Liver (tissue), 9 donors: Measurements from ENCODE around the gene GRB2. TPM values are rescaled to one million over a fixed set of nuclear protein-coding genes. Genes with fewer than 3 reads are reported as not detected.

ENCODE experiments used
- DNase-seq: peaks from one replicate; pipeline ENCODE4 v3.0.0-alpha.2; 2017; ENCODE audit warnings: low spot score
- H3K27ac ChIP-seq, 2 donors: one replicate each; pipeline ENCODE4 v1.7.0; 2013; ENCODE audit warnings: inconsistent platforms in 2 of 2, low read length in 2 of 2, control low read depth in 1 of 2, low read depth in 1 of 2, mild to moderate bottlenecking in 1 of 2
- H3K27me3 ChIP-seq, 4 donors: one replicate each; pipeline versions ENCODE4 v1.6.1 to v1.7.0; 2013; ENCODE audit warnings: low read length in 3 of 4, inconsistent platforms in 1 of 4, mild to moderate bottlenecking in 1 of 4, moderate library complexity in 1 of 4; ENCODE audit not compliant: control insufficient read depth in 4 of 4, insufficient read depth in 4 of 4
- H3K36me3 ChIP-seq, 4 donors: one replicate each; pipeline versions ENCODE4 v1.6.1 to v1.7.0; 2013; ENCODE audit warnings: low read length in 3 of 4, mild to moderate bottlenecking in 3 of 4, low read depth in 1 of 4, moderate library complexity in 1 of 4; ENCODE audit not compliant: control insufficient read depth in 4 of 4, insufficient read depth in 3 of 4
- H3K4me1 ChIP-seq, 4 donors: one replicate each; pipeline versions ENCODE4 v1.6.1 to v1.7.0; 2013; ENCODE audit warnings: low read length in 3 of 4, mild to moderate bottlenecking in 3 of 4, moderate library complexity in 1 of 4; ENCODE audit not compliant: control insufficient read depth in 4 of 4, insufficient read depth in 4 of 4
- H3K4me3 ChIP-seq, 3 donors: one replicate each; pipeline versions ENCODE4 v1.6.1 to v1.7.0; 2013; ENCODE audit warnings: low read length in 3 of 3, control low read depth in 1 of 3, low read depth in 1 of 3, mild to moderate bottlenecking in 1 of 3
- H3K9ac ChIP-seq, 2 donors: one replicate each; pipeline ENCODE4 v1.7.0; 2013; ENCODE audit warnings: low read length in 2 of 2, mild to moderate bottlenecking in 2 of 2, moderate library complexity in 2 of 2, control low read depth in 1 of 2, low read depth in 1 of 2
- H3K9me3 ChIP-seq, 4 donors: one replicate each; pipeline versions ENCODE4 v1.6.1 to v1.7.0; 2013; ENCODE audit warnings: low read length in 3 of 4; ENCODE audit not compliant: control insufficient read depth in 4 of 4
- FOXA1 ChIP-seq: IDR thresholded peaks from 2 replicates; pipeline ENCODE4 v1.6.1; 2016; ENCODE audit warnings: antibody characterized with exemption
- FOXA2 ChIP-seq: IDR thresholded peaks from 2 replicates; pipeline ENCODE4 v1.6.1; 2016; ENCODE audit warnings: antibody characterized with exemption
- GABPA ChIP-seq, 2 donors: IDR thresholded peaks in 1 of 2; conservative IDR thresholded peaks in 1 of 2; 2 replicates each; pipeline ENCODE4 v1.6.1; 2016; ENCODE audit warnings: antibody characterized with exemption in 2 of 2, mild to moderate bottlenecking in 1 of 2, moderate library complexity in 1 of 2
- HNF4A ChIP-seq, 2 donors: conservative IDR thresholded peaks; 2 replicates each; pipeline ENCODE4 v1.6.1; 2016; ENCODE audit warnings: antibody characterized with exemption in 2 of 2, mild to moderate bottlenecking in 2 of 2
- JUND ChIP-seq, 2 donors: IDR thresholded peaks; 2 replicates each; pipeline ENCODE4 v1.6.1; 2016; ENCODE audit warnings: antibody characterized with exemption in 2 of 2
- NR2F2 ChIP-seq: IDR thresholded peaks from 2 replicates; pipeline ENCODE4 v1.6.1; 2016; ENCODE audit warnings: antibody characterized with exemption
- RAD21 ChIP-seq, 2 donors: IDR thresholded peaks; 2 replicates each; pipeline ENCODE4 v1.6.1; 2016; ENCODE audit warnings: antibody characterized with exemption in 2 of 2, mild to moderate bottlenecking in 2 of 2
- RXRA ChIP-seq, 2 donors: IDR thresholded peaks; 2 replicates each; pipeline ENCODE4 v1.6.1; 2017 to 2018; ENCODE audit warnings: antibody characterized with exemption in 2 of 2, mild to moderate bottlenecking in 1 of 2
- SP1 ChIP-seq: IDR thresholded peaks from 2 replicates; pipeline ENCODE4 v1.6.1; 2018; ENCODE audit warnings: antibody characterized with exemption, mild to moderate bottlenecking
- TAF1 ChIP-seq: conservative IDR thresholded peaks from 2 replicates; pipeline ENCODE4 v1.6.1; 2016; ENCODE audit warnings: antibody characterized with exemption, mild to moderate bottlenecking
- YY1 ChIP-seq: IDR thresholded peaks from 2 replicates; pipeline ENCODE4 v1.6.1; 2016; ENCODE audit warnings: antibody characterized with exemption, mild to moderate bottlenecking
- WGBS: extraction: QIAGEN DNeasy Blood & Tissue Kit; methylation state at CpG from one replicate; pipeline ENCODE4 v1.1.7; 2013; 5-methylcytosine and 5-hydroxymethylcytosine counted together
- polyA plus RNA-seq, 2 donors: library from polyadenylated mRNA; stranded (reverse) in 1 of 2; unstranded in 1 of 2; fragments of 200-250 nt in 1 of 2; fragments of >200 nt in 1 of 2; fragmentation: Nextera tagmentation in 1 of 2; extraction: Ambion mirVana in 1 of 2; gene quantifications; one replicate each; pipeline versions ENCODE4 v1.2.1 to v1.2.3, GENCODE V29; 2013 to 2015
- total RNA-seq, 2 donors: library from RNA; depleted of rRNA; stranded (reverse); fragments of >200 nt; gene quantifications; one replicate each; pipeline ENCODE4 v1.2.3, GENCODE V29; 2014
- TF ChIP-seq, protein P1 (sequence below): IDR thresholded peaks from 2 replicates; pipeline ENCODE4 v1.6.1; 2016; ENCODE audit warnings: antibody characterized with exemption
- TF ChIP-seq, protein P2 (sequence below): IDR thresholded peaks from 2 replicates; pipeline ENCODE4 v1.6.1; 2016; ENCODE audit warnings: antibody characterized with exemption
- TF ChIP-seq, protein P3 (sequence below): IDR thresholded peaks from 2 replicates; pipeline ENCODE4 v1.6.1; 2016; ENCODE audit warnings: antibody characterized with exemption
- TF ChIP-seq, protein P4 (sequence below): fragments of 150-350 bp; IDR thresholded peaks from 2 replicates; pipeline ENCODE4 v1.5.1; 2017; ENCODE audit warnings: improper control_type of control experiment, low read depth, low read length; ENCODE audit not compliant: missing input control
- donor health status: healthy.
- donor health status: healthy.
- donor health status: healthy.
- donor health status: healthy.
- donor health status: healthy.

GRB2 gene
- total and polyA plus RNA-seq, 4 donors = 36.0 to 91.8 (median 49.6) TPM

DNA sequence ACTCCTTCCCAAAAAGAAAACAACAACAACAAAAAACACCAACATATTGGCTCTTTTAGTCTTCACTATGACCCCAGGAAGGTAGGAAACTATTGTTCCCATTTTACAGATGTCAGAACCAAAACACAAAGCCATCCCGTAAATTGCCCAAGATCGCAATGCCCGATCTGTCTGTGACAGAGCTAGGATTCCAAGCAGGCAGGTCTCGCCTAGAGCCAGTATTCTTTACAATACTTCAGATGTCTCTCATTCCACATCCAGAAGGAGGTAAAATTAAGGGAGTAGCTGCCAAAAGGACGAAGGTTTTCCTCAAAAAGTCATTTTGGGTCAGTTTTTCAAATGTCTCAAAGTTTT is 21.7 kb downstream of the GRB2 start:
- H3K9ac ChIP-seq = no peak overlapping the region
- H3K4me3 ChIP-seq = no peak overlapping the region
- peaks cover 0 to 3% (median 2%) of the 10 kb centered on the region in 4 donors for H3K36me3 ChIP-seq
- 78% methylated on average over 5 of the region's 5 CpGs for WGBS
- DNase-seq = no peak
- H3K4me1 ChIP-seq = peaks cover 6 to 20% (median 15%) of the 10 kb centered on the region in 4 donors
- no peaks in the 10 kb centered on the region for H3K27me3 ChIP-seq
- no peak for TF ChIP-seq HNF4A (conservative IDR thresholded peaks at IDR 0.05)
- TF ChIP-seq FOXA2 = no peak
- TF ChIP-seq, protein P1, sequence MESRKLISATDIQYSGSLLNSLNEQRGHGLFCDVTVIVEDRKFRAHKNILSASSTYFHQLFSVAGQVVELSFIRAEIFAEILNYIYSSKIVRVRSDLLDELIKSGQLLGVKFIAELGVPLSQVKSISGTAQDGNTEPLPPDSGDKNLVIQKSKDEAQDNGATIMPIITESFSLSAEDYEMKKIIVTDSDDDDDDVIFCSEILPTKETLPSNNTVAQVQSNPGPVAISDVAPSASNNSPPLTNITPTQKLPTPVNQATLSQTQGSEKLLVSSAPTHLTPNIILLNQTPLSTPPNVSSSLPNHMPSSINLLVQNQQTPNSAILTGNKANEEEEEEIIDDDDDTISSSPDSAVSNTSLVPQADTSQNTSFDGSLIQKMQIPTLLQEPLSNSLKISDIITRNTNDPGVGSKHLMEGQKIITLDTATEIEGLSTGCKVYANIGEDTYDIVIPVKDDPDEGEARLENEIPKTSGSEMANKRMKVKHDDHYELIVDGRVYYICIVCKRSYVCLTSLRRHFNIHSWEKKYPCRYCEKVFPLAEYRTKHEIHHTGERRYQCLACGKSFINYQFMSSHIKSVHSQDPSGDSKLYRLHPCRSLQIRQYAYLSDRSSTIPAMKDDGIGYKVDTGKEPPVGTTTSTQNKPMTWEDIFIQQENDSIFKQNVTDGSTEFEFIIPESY = no peak
- no peak for TF ChIP-seq TAF1
- TF ChIP-seq NR2F2 = no peak
- no peak for TF ChIP-seq YY1
- TF ChIP-seq, protein P2, sequence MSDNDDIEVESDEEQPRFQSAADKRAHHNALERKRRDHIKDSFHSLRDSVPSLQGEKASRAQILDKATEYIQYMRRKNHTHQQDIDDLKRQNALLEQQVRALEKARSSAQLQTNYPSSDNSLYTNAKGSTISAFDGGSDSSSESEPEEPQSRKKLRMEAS = no peak
- peak overlapping the region in 1 of 2 donors; percentile 67 for H3K27ac ChIP-seq
- no peaks in the 10 kb centered on the region for H3K9me3 ChIP-seq

DNA sequence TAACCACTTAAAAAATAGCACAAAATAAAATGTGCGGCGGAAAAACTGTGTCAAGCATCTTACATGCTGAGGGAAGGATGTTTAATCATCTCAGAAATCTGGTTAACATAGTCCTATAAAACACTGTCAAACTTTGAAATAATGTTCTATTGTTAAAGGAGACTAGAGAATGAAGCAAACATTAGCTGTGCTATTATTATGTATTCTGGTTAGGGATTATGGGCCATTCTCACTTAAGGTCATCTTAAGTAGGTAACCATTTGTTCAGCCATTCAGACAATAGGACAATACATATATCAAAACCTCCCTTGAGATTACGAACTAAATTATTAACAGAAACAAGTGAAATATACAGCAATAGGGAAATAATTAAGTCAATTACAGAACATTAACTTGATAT is 24.7 kb downstream of the GRB2 start:
- DNase-seq = no peak
- Histone ChIP-seq H3K36me3 (peaks cover 0 to 2% (median 0%) of the 10 kb centered on the region in 4 donors), H3K4me1 (peaks cover 6 to 14% (median 9%) of the 10 kb centered on the region in 4 donors), H3K27me3 (no peaks in the 10 kb centered on the region), H3K27ac (no peak overlapping the region), H3K4me3 (no peak overlapping the region), H3K9ac (no peak overlapping the region), H3K9me3 (no peaks in the 10 kb centered on the region)
- TF ChIP-seq, protein P3, sequence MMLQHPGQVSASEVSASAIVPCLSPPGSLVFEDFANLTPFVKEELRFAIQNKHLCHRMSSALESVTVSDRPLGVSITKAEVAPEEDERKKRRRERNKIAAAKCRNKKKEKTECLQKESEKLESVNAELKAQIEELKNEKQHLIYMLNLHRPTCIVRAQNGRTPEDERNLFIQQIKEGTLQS = no peak
- TF ChIP-seq FOXA2 (no peak), GABPA (IDR thresholded peaks at IDR 0.05 in 1 of 2, conservative IDR thresholded peaks at IDR 0.05 in 1 of 2) (no peak), TAF1 (no peak), HNF4A (conservative IDR thresholded peaks at IDR 0.05) (no peak), FOXA1 (no peak), NR2F2 (no peak), JUND (IDR thresholded peaks at IDR 0.05) (no peak), RXRA (IDR thresholded peaks at IDR 0.05) (no peak)
- TF ChIP-seq, protein P4, sequence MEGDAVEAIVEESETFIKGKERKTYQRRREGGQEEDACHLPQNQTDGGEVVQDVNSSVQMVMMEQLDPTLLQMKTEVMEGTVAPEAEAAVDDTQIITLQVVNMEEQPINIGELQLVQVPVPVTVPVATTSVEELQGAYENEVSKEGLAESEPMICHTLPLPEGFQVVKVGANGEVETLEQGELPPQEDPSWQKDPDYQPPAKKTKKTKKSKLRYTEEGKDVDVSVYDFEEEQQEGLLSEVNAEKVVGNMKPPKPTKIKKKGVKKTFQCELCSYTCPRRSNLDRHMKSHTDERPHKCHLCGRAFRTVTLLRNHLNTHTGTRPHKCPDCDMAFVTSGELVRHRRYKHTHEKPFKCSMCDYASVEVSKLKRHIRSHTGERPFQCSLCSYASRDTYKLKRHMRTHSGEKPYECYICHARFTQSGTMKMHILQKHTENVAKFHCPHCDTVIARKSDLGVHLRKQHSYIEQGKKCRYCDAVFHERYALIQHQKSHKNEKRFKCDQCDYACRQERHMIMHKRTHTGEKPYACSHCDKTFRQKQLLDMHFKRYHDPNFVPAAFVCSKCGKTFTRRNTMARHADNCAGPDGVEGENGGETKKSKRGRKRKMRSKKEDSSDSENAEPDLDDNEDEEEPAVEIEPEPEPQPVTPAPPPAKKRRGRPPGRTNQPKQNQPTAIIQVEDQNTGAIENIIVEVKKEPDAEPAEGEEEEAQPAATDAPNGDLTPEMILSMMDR = no peak
- 94% methylated on average over 3 of the region's 3 CpGs for WGBS

DNA sequence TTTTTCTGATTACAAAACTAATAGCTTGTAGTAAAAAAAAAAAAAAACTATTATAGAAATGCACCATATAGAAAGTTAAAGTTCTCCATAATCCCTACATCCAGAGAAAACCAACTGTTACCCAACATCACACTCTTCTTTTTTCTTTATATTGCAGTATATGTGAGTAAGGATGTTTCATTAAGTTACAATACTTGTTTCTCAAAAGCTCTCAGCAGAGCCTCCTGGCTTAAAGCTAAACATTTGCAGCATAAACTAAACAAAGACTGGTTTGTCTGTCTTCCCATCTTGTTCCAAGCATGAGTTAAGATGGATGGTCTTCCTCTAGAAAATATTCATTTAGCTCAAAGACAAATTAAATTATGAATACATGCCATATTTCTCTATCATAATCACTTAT is 25.2 kb downstream of the GRB2 start:
- H3K36me3 ChIP-seq = peaks cover 0 to 2% (median 0%) of the 10 kb centered on the region in 4 donors
- H3K4me3 ChIP-seq = no peak overlapping the region
- H3K9me3 ChIP-seq = no peaks in the 10 kb centered on the region
- DNase-seq = no peak
- no peak overlapping the region for H3K9ac ChIP-seq
- no peaks in the 10 kb centered on the region for H3K27me3 ChIP-seq
- H3K27ac ChIP-seq = no peak overlapping the region
- H3K4me1 ChIP-seq = peaks cover 6 to 14% (median 9%) of the 10 kb centered on the region in 4 donors
- TF ChIP-seq, protein P1 = no peak
- TF ChIP-seq TAF1 = no peak
- no peak for TF ChIP-seq RAD21 (IDR thresholded peaks at IDR 0.05)
- no peak for TF ChIP-seq SP1
- TF ChIP-seq, protein P3 = no peak
- TF ChIP-seq, protein P2 = no peak
- TF ChIP-seq, protein P4 = no peak
- TF ChIP-seq FOXA1 = no peak
- TF ChIP-seq NR2F2 = no peak
